ENCODE results near the gene ARPC5. TPM values are rescaled to one million over a fixed set of nuclear protein-coding genes. Genes with fewer than 3 reads are reported as not detected.
A peak's percentile ranks its signal among the peaks of the same experiment; 100 is the strongest.

ARPC5 gene
- total RNA-seq, 1 experiment from 2014 or later = 104 TPM

GRCh38 chr1:183632964-183633363, 2.6 kb downstream of the ARPC5 start:
- intact Hi-C loops (cut with micrococcal nuclease; ENCODE audit: unreplicated experiment) = no loop called here
- BruUV-seq (replicated peaks) = no TSS peak
- Histone ChIP-seq H3K4me3 (ENCODE audit: low read depth in 2 of 2, low read length in 2 of 2) (peak overlapping the region; percentile 84 to 99), H3K27me3 (ENCODE audit: control insufficient read depth, insufficient read depth, low read length) (0 out of 2 replicates have a peak, but pooled peaks cover 1% of the 10 kb centered on the region), H3K27ac (ENCODE audit: low read length) (peak overlapping the region; percentile 48; the same call in 1 of the 2 replicates), H3K36me3 (ENCODE audit: control insufficient read depth, insufficient read depth, low read length) (peaks cover 26% of the 10 kb centered on the region), H3K4me1 (ENCODE audit: control insufficient read depth, insufficient read depth, low read length) (peaks cover 19% of the 10 kb centered on the region), H3K9me3 (ENCODE audit: control insufficient read depth, insufficient read depth, low read depth, low read length) (no peaks in the 10 kb centered on the region)
- in situ Hi-C loops (cut with HindIII; ENCODE audit: low pct_unique_long_range_greater_than_20kb, low sequenced_read_pairs) = no loop called here
- no peak for DNase-seq (ENCODE audit: low read depth, low spot score)
- no peak for ATAC-seq
- ChIA-PET POLR2A (no interaction called here), CTCF (no interaction called here)
- TF ChIP-seq POLR2AphosphoS5 (IDR thresholded peaks at IDR 0.05; ENCODE audit: low read depth, low read length) = no peak

DNA sequence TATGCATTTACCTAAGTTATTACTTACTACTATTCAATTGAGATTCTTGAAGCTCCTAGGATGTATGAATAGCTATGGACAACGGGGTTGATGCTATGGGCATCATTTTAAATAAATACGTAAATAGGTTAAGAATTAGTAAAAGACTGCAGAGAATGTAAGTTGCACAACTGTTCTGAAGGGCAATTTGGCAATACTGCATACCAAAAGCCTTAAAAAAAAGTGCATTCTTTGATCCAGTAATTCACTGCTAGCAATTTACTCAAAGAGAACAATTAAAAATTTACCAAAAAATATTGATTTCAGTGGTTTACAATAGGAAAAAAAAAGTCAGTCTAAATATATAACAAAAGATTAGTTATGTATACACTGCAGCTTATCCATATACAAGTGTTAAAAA, 3.5 kb downstream of the ARPC5 start:
- Histone ChIP-seq H3K4me1 (ENCODE audit: control insufficient read depth, insufficient read depth, low read length) (peaks cover 19% of the 10 kb centered on the region), H3K27me3 (ENCODE audit: control insufficient read depth, insufficient read depth, low read length) (no peaks in the 10 kb centered on the region), H3K4me3 (ENCODE audit: low read depth in 2 of 2, low read length in 2 of 2) (no peak overlapping the region), H3K9me3 (ENCODE audit: control insufficient read depth, insufficient read depth, low read depth, low read length) (no peaks in the 10 kb centered on the region), H3K36me3 (ENCODE audit: control insufficient read depth, insufficient read depth, low read length) (peaks cover 31% of the 10 kb centered on the region), H3K27ac (ENCODE audit: low read length) (no peak overlapping the region)
- DNase-seq (ENCODE audit: low read depth, low spot score) (no peak), ATAC-seq (no peak)
- intact Hi-C loops (cut with micrococcal nuclease; ENCODE audit: unreplicated experiment) = no loop called here
- ChIA-PET POLR2A (interaction anchor here (0.7 kb wide), 1 partner anchor 296 kb away, joined by 12 read pairs; no protein-coding TSS in a partner anchor), CTCF (no interaction called here)
- in situ Hi-C loops (cut with HindIII; ENCODE audit: low pct_unique_long_range_greater_than_20kb, low sequenced_read_pairs) = no loop called here
- TF ChIP-seq, protein P1, sequence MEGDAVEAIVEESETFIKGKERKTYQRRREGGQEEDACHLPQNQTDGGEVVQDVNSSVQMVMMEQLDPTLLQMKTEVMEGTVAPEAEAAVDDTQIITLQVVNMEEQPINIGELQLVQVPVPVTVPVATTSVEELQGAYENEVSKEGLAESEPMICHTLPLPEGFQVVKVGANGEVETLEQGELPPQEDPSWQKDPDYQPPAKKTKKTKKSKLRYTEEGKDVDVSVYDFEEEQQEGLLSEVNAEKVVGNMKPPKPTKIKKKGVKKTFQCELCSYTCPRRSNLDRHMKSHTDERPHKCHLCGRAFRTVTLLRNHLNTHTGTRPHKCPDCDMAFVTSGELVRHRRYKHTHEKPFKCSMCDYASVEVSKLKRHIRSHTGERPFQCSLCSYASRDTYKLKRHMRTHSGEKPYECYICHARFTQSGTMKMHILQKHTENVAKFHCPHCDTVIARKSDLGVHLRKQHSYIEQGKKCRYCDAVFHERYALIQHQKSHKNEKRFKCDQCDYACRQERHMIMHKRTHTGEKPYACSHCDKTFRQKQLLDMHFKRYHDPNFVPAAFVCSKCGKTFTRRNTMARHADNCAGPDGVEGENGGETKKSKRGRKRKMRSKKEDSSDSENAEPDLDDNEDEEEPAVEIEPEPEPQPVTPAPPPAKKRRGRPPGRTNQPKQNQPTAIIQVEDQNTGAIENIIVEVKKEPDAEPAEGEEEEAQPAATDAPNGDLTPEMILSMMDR (IDR thresholded peaks at IDR 0.05) = no peak
- no TSS peak for BruUV-seq (replicated peaks)

GRCh38 chr1:183630748-183631147, 4.8 kb downstream of the ARPC5 start:
- Histone ChIP-seq H3K9me3 (ENCODE audit: control insufficient read depth, insufficient read depth, low read depth, low read length) (no peaks in the 10 kb centered on the region), H3K4me1 (ENCODE audit: control insufficient read depth, insufficient read depth, low read length) (peaks cover 19% of the 10 kb centered on the region), H3K36me3 (ENCODE audit: control insufficient read depth, insufficient read depth, low read length) (peaks cover 34% of the 10 kb centered on the region), H3K27me3 (ENCODE audit: control insufficient read depth, insufficient read depth, low read length) (no peaks in the 10 kb centered on the region), H3K4me3 (ENCODE audit: low read depth in 2 of 2, low read length in 2 of 2) (no peak overlapping the region), H3K27ac (ENCODE audit: low read length) (no peak overlapping the region)
- in situ Hi-C loops (cut with HindIII; ENCODE audit: low pct_unique_long_range_greater_than_20kb, low sequenced_read_pairs) = no loop called here
- no peak for ATAC-seq
- CTCF ChIA-PET = no interaction called here
- POLR2A ChIA-PET = no interaction called here
- DNase-seq (ENCODE audit: low read depth, low spot score) = no peak
- intact Hi-C loops (cut with micrococcal nuclease; ENCODE audit: unreplicated experiment) = no loop called here
- BruUV-seq (replicated peaks) = no TSS peak
- TF ChIP-seq SIN3A (IDR thresholded peaks at IDR 0.05; ENCODE audit: borderline replicate concordance, insufficient read depth, low read depth, low read length) (no peak), TCF7L2 (IDR thresholded peaks at IDR 0.05; ENCODE audit: low read depth, low read length) (no peak), POLR2AphosphoS5 (IDR thresholded peaks at IDR 0.05; ENCODE audit: low read depth, low read length) (no peak)
- TF ChIP-seq, protein P1 (IDR thresholded peaks at IDR 0.05) = no peak
- TF ChIP-seq, protein P2, sequence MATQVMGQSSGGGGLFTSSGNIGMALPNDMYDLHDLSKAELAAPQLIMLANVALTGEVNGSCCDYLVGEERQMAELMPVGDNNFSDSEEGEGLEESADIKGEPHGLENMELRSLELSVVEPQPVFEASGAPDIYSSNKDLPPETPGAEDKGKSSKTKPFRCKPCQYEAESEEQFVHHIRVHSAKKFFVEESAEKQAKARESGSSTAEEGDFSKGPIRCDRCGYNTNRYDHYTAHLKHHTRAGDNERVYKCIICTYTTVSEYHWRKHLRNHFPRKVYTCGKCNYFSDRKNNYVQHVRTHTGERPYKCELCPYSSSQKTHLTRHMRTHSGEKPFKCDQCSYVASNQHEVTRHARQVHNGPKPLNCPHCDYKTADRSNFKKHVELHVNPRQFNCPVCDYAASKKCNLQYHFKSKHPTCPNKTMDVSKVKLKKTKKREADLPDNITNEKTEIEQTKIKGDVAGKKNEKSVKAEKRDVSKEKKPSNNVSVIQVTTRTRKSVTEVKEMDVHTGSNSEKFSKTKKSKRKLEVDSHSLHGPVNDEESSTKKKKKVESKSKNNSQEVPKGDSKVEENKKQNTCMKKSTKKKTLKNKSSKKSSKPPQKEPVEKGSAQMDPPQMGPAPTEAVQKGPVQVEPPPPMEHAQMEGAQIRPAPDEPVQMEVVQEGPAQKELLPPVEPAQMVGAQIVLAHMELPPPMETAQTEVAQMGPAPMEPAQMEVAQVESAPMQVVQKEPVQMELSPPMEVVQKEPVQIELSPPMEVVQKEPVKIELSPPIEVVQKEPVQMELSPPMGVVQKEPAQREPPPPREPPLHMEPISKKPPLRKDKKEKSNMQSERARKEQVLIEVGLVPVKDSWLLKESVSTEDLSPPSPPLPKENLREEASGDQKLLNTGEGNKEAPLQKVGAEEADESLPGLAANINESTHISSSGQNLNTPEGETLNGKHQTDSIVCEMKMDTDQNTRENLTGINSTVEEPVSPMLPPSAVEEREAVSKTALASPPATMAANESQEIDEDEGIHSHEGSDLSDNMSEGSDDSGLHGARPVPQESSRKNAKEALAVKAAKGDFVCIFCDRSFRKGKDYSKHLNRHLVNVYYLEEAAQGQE (IDR thresholded peaks at IDR 0.05; ENCODE audit: insufficient read depth in 1 of 2, low read depth in 2 of 2, low read length in 1 of 2) = no peak
